ENCODE results near the gene SAFB. TPM values are rescaled to one million over a fixed set of nuclear protein-coding genes. Genes with fewer than 3 reads are reported as not detected.

SAFB gene
- total RNA-seq, 1 donor from 2014 or later: 139 TPM

GRCh38 chr19:5693195-5694166 is 70.6 kb downstream of the SAFB start:
- H3K27ac Mint-ChIP-seq: no peak overlapping the region
- no peaks in the 10 kb centered on the region for H3K27me3 Mint-ChIP-seq (ENCODE audit: low read depth)
- DNase-seq (ENCODE audit: low spot score in 2 of 2, unreplicated experiment in 2 of 2): no peak
- H3K4me1 Mint-ChIP-seq: peaks cover 16% of the 10 kb centered on the region
- H3K9me3 Mint-ChIP-seq: no peaks in the 10 kb centered on the region
- no peaks in the 10 kb centered on the region for H3K36me3 Mint-ChIP-seq
- H3K4me3 Mint-ChIP-seq: peak overlapping the region; percentile 98
- TF ChIP-seq, protein P1, sequence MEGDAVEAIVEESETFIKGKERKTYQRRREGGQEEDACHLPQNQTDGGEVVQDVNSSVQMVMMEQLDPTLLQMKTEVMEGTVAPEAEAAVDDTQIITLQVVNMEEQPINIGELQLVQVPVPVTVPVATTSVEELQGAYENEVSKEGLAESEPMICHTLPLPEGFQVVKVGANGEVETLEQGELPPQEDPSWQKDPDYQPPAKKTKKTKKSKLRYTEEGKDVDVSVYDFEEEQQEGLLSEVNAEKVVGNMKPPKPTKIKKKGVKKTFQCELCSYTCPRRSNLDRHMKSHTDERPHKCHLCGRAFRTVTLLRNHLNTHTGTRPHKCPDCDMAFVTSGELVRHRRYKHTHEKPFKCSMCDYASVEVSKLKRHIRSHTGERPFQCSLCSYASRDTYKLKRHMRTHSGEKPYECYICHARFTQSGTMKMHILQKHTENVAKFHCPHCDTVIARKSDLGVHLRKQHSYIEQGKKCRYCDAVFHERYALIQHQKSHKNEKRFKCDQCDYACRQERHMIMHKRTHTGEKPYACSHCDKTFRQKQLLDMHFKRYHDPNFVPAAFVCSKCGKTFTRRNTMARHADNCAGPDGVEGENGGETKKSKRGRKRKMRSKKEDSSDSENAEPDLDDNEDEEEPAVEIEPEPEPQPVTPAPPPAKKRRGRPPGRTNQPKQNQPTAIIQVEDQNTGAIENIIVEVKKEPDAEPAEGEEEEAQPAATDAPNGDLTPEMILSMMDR (IDR thresholded peaks at IDR 0.05; ENCODE audit: unreplicated experiment): no peak

DNA sequence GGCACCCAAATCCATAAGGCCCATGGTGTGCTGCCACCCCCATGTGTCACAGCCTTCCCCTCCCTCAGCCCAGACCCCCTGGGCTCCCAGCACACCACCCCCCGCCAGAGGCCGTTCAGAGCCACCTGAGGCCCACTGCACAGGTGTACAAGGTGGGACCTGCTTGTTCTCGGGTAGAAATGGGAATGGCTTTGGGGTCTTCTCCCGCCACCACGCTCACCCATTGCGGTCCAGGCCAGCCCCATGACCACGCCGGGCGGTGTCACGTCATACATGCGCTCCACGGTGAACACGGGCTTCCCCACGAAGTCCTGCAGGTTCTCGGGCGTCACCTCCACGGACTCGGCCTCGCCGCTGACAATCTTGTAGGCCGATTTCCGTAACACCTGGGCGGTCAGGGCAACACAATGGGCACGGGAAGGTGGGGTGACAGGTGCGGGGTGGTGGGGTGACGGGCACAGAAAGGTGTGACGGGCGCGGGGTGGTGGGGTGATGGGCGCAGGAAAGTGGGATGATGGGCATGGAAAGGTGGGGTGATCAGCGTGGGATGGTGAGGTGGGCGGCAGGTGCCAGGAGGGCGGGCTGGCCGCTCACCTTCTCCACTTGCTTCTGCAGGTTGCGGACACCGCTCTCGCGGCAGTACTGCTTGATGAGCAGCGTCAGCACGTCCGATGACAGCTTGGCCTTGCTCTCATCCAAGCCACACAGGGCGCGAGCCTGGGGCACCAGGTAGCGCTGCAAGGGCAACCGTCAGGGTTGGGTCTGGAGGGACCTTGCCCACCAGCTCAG is 71.5 kb downstream of the SAFB start:
- Mint-ChIP-seq H3K27ac (no peak overlapping the region), H3K4me3 (no peak overlapping the region), H3K36me3 (no peaks in the 10 kb centered on the region)

DNA sequence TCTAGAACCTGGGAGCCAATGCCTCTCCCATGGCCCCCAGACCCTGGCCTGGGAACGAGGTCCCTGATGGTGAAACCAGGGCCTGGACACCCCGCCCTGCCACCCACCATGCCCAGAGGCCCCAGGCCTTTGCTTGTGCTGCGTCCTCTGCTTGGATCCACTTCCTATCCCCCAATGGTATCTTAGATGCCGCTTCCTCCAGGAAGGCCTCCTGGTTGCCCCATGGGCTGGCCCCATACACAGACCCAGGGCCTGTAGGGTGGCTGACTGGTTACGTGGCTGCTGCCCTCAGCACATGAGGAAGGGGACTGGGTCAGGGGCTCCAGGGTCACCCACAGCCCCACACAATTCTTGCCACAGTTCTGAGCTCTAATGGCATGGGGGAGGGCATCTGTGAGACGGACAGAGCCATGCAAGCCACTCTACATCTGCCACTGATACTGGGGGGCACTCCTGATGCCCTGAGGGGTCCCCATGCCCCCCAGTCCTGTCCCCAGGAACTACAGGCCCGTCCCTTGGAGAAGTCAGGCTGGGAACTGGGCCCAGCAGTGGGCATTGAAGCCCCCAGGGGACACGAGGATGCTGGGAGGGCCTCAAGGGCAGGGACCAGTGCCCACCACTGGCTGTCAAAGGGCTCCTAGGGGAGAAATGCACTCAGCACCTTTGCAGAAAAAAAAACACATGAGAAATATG is 72.2 kb downstream of the SAFB start:
- Mint-ChIP-seq H3K9me3 (no peaks in the 10 kb centered on the region), H3K27me3 (ENCODE audit: low read depth) (no peaks in the 10 kb centered on the region), H3K4me3 (no peak overlapping the region), H3K36me3 (no peaks in the 10 kb centered on the region), H3K4me1 (peaks cover 14% of the 10 kb centered on the region), H3K27ac (no peak overlapping the region)
- TF ChIP-seq, protein P1 (IDR thresholded peaks at IDR 0.05; ENCODE audit: unreplicated experiment): no peak
- DNase-seq (ENCODE audit: low spot score in 2 of 2, unreplicated experiment in 2 of 2): no peak

More for the DNA sequence above, 71.5 kb downstream of the SAFB start:
- TF ChIP-seq, protein P1 (IDR thresholded peaks at IDR 0.05; ENCODE audit: unreplicated experiment): no peak
- Mint-ChIP-seq H3K27me3 (ENCODE audit: low read depth) (no peaks in the 10 kb centered on the region), H3K9me3 (no peaks in the 10 kb centered on the region), H3K4me1 (peaks cover 16% of the 10 kb centered on the region)
- no peak for DNase-seq (ENCODE audit: low spot score in 2 of 2, unreplicated experiment in 2 of 2)

GRCh38 chr19:5695649-5696195 is 72.8 kb downstream of the SAFB start:
- Mint-ChIP-seq H3K27ac (no peak overlapping the region), H3K27me3 (ENCODE audit: low read depth) (no peaks in the 10 kb centered on the region), H3K4me3 (no peak overlapping the region), H3K4me1 (peaks cover 12% of the 10 kb centered on the region), H3K36me3 (peaks cover 3% of the 10 kb centered on the region), H3K9me3 (no peaks in the 10 kb centered on the region)
- TF ChIP-seq, protein P1 (IDR thresholded peaks at IDR 0.05; ENCODE audit: unreplicated experiment): no peak
- no peak for DNase-seq (ENCODE audit: low spot score in 2 of 2, unreplicated experiment in 2 of 2)
